ENCODE measurements around the gene ATP5PD.
"Not testable (repeated sequence)": the region's sequence is repeated elsewhere in the genome, so short reads cannot be mapped to it uniquely, and the experiment has no call there.

Gene ATP5PD

DNA sequence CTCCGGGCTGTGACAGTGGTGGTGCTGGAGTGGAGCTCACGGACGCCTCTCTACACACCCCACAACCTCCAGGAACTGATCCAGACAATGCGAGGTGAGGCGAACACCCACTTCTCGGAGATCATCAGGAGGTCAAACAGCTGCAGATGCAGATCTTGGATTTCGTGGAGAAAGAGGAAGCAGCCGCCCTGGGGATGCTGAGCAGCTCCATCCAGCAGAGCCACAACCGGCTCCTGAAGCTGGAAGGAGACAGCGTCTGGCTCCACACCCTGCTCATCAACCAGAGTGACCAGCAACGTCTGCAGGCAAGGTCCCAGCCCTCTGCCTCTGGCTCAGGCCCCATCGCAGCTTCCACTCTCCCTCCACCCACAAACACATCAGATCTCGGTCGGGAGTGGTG lies 27.8 kb upstream of the ATP5PD start:
- H3K4me3 ChIP-seq (ENCODE audit: low read depth, low read length) = no peak overlapping the region
- TF ChIP-seq, protein P1, sequence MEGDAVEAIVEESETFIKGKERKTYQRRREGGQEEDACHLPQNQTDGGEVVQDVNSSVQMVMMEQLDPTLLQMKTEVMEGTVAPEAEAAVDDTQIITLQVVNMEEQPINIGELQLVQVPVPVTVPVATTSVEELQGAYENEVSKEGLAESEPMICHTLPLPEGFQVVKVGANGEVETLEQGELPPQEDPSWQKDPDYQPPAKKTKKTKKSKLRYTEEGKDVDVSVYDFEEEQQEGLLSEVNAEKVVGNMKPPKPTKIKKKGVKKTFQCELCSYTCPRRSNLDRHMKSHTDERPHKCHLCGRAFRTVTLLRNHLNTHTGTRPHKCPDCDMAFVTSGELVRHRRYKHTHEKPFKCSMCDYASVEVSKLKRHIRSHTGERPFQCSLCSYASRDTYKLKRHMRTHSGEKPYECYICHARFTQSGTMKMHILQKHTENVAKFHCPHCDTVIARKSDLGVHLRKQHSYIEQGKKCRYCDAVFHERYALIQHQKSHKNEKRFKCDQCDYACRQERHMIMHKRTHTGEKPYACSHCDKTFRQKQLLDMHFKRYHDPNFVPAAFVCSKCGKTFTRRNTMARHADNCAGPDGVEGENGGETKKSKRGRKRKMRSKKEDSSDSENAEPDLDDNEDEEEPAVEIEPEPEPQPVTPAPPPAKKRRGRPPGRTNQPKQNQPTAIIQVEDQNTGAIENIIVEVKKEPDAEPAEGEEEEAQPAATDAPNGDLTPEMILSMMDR (IDR thresholded peaks at IDR 0.05; ENCODE audit: low read depth, low read length) = no peak

DNA sequence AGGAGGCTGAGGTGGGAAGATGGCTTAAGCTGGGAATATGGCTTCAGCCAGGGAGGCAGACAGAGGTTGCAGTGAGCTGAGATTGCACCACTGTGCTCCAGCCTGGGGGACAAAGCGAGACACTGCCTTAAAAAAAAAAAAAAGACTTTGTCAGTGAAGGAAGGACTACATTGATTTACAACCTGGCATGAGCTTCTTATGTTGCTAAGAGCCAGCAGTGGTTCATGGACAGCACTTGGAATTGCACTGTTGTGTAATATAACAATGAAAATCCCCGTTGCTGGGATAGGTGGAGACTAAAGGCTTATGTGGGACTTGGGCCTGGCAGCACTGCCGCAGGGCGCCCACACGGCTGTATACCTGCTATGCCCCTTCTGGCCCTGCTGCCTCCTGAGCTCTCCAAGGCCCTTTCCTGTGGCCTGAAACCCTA lies 26.9 kb upstream of the ATP5PD start:
- TF ChIP-seq, protein P1 (IDR thresholded peaks at IDR 0.05; ENCODE audit: low read depth, low read length) = no peak
- no peak overlapping the region for H3K4me3 ChIP-seq (ENCODE audit: low read depth, low read length)

DNA sequence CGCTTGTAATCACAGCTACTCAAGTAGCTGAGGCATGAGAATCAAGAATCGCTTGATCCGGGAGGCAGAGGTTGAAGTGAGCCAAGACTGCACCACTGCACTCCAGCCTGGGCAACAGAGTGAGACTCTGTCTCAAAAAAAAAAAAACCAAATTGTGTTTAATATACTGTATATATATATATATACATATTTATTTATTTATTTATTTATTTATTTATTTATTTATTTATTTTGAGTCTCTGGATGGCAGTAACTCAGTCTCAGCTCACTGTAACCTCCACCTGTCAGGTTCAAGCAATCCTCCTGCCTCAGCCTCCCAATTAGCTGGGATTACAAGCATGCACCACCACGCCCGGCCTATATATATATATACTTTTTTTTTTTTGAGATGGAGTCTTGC lies 26.1 kb upstream of the ATP5PD start:
- not testable (repeated sequence) for H3K4me3 ChIP-seq (ENCODE audit: low read depth, low read length)

DNA sequence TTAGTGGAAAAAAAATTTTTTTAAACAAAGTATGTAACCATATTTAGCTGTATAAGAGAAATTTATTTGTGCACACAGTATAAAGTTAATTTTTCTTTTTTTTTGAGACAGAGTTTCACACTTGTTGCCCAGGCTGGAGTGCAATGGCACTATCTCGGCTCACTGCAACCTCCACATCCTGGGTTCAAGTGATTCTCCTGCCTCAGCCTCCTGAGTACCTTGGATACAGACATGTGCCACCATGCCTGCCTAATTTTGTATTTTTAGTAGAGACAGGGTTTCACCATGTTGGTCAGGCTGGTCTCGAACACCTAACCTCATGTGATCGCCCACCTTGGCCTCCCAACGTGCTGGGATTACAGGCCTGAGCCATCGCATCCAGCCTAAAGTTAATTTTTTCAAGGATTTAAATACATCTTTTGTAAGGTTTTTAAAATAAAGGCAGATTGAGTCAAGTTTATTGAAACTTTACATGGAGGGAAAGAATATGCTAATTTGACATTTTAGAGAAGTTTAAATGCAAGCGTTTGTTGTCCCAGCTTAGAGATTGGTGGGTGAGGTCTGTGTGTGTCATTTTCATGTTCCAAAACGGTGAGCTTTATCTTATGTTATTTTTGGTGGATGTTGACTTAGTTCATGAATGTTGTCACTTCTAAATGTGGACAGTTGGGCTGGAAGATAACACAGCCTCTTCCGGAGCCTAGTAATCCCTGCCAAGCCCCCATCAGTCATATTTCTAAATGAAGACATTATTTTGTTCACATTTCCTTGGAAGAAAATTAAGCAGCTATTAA lies 24.9 kb upstream of the ATP5PD start:
- H3K4me3 ChIP-seq (ENCODE audit: low read depth, low read length) = not testable (repeated sequence)

DNA sequence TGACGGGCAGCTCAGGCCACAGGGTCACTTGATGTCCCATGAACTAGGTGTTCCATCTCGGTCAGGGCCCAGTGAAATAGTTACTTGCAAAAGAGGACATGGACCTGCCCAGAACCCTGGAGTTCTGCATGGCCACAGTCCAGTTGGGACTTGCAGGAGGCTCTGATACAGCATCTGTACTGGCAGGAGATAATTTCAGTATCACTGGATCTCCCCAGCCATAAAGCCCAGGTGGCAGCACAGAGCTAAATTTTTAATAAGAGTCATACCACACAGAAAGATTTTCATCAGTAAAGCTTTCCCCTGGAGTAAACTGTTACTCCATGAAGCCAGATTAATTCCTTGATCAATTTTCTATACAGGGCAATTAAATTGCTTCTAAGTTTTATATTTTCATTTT lies 23.0 kb upstream of the ATP5PD start:
- H3K4me3 ChIP-seq (ENCODE audit: low read depth, low read length) = no peak overlapping the region
- TF ChIP-seq, protein P1 (IDR thresholded peaks at IDR 0.05; ENCODE audit: low read depth, low read length) = 0 out of 2 replicates have a peak, but pooled peaks have one; percentile 14

DNA sequence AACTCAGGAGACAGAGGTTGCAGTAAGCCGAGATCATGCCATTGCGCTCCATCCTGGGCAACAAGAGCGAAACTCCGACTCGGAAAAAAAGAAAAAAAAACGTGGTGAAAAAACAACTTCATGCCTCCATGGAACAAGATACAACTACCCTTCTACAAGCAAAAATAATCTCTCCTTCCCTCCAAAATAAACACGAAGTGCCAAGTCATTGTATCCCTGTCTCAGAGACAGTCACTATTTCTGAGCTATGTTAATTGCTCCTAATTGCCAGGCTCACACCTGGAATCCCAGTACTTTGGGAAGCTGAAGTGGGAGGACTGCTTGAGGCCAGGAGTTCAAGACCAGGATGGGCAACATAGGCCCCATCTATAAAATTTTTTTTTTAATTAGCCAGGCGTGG lies 22.0 kb upstream of the ATP5PD start:
- TF ChIP-seq, protein P1 (IDR thresholded peaks at IDR 0.05; ENCODE audit: low read depth, low read length) = no peak
- H3K4me3 ChIP-seq (ENCODE audit: low read depth, low read length) = no peak overlapping the region

DNA sequence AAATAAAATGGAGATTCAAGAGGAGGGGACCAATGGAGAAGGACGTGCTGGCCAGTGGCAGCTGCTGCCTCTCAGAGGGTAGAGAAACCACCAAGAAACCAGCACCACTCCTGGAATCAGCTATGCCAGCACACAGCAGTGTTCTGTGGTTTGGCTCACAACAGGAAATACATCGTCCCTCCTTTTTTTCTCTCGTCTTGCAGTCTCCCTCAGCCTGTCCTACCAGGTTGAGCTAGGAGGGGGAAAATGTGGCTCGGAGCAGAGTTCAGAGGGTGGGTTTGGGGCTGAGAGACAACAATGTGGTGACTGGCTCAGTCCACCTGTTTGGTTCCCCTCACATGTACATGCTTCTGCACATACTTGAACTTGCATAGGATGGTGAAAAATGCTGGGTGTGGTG lies 21.1 kb upstream of the ATP5PD start:
- no peak overlapping the region for H3K4me3 ChIP-seq (ENCODE audit: low read depth, low read length)
- TF ChIP-seq, protein P1 (IDR thresholded peaks at IDR 0.05; ENCODE audit: low read depth, low read length) = no peak

DNA sequence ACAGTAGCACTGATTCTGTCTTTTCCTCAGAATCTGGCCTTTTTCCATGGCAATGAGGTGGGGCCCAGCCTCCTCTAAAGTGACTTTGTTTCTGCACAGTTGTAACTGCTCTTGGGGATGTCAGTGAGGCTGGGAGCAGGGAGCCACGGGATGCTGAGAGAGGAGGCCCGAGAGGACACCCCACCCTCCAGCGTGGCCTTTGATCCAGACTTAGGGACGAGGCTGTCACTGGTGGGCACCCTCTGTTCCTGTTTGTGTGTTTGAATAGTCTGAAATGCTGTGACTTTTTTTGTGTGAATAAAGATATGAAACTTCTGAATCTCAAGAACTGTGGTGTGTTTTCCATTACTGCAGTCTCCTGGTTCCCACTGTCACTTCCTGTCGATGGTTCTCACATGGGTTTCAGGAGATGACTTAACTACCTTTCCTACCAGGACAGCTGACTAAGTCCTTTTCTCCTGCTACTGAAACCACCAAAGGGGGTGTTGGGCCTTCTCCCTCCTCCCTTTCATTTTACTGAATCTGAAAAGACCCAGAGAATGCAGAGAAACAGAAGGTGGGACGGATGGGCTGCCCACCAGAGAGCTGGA lies 18.9 kb upstream of the ATP5PD start:
- no peak overlapping the region for H3K4me3 ChIP-seq (ENCODE audit: low read depth, low read length)
- TF ChIP-seq, protein P1 (IDR thresholded peaks at IDR 0.05; ENCODE audit: low read depth, low read length) = no peak

Measured in WI38 (cell line).